GM12874 (cell line): ENCODE results near the gene ST3GAL4.

Source experiments
- TF ChIP-seq, protein P1 (sequence below): IDR thresholded peaks from 2 replicates; pipeline ENCODE4 v1.5.1; 2011; ENCODE audit warnings: low read depth, mild to moderate bottlenecking, control low read depth, low read length, moderate library complexity; ENCODE audit not compliant: insufficient read depth

ST3GAL4 gene

DNA sequence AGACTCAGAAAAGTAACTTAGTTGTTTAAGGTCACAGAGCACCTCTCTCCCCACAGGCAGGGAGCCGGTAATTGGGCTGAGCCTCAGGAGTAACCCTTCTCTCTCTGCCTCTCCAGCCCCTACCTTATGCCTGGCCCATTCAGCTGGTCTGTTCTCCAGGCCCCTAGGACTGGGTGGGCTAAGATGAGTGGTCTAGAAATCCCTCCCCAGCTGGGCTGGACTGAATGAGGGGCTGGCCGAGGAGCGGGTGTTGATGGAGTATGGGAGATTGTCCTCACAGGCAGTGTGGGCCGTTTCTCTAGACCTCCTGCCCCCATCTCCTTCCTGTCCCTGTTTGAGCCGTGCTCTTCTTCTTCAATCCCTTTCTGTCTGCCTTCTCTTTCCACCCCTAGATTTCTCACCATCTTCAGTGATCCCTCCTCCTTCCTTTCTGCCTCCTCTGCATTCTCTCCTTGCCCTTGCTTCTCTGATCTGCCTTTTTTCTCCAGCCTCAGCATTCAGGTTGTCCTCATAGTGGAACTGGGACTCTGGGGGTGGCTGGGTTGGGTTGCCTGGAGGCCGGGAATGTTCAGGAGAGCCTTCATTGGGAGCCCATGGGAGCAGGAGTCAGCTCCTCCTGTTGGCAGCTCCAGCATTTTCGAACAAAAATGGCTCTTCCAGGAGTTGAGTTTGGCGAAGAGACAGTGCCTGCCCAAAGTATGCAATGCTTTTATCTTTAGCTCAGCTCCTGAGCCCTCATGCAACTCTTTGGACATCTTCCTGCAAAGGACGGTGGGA, 7.6 kb downstream of the ST3GAL4 start:
- TF ChIP-seq, protein P1, sequence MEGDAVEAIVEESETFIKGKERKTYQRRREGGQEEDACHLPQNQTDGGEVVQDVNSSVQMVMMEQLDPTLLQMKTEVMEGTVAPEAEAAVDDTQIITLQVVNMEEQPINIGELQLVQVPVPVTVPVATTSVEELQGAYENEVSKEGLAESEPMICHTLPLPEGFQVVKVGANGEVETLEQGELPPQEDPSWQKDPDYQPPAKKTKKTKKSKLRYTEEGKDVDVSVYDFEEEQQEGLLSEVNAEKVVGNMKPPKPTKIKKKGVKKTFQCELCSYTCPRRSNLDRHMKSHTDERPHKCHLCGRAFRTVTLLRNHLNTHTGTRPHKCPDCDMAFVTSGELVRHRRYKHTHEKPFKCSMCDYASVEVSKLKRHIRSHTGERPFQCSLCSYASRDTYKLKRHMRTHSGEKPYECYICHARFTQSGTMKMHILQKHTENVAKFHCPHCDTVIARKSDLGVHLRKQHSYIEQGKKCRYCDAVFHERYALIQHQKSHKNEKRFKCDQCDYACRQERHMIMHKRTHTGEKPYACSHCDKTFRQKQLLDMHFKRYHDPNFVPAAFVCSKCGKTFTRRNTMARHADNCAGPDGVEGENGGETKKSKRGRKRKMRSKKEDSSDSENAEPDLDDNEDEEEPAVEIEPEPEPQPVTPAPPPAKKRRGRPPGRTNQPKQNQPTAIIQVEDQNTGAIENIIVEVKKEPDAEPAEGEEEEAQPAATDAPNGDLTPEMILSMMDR = no peak

DNA sequence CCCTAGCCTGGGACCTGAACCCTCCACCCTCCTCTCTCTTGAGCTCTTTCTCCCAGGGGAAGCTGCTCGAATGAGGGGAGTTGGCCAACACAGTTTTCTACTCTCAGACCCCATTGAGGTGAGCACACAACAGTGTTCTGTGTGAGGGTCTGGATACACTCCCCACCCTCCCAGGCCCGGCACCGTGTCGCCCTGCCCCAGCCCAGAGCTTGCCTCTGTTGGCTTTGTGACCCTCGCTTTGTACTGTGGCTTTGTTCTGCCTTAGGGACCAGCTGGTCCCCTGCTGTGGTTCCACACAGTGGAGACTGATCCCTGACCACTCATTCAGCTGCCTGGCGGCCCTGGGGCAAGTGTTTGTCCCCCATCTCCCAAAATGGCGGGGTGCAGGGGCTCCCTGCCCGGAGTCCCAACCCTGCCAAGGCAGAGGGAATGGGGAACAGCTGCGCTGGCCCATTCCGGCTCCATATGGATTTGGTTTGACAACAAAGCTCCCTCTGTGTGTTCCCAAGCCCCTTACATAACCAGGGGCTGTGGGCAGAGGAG, 8.3 kb downstream of the ST3GAL4 start:
- TF ChIP-seq, protein P1 = no peak

DNA sequence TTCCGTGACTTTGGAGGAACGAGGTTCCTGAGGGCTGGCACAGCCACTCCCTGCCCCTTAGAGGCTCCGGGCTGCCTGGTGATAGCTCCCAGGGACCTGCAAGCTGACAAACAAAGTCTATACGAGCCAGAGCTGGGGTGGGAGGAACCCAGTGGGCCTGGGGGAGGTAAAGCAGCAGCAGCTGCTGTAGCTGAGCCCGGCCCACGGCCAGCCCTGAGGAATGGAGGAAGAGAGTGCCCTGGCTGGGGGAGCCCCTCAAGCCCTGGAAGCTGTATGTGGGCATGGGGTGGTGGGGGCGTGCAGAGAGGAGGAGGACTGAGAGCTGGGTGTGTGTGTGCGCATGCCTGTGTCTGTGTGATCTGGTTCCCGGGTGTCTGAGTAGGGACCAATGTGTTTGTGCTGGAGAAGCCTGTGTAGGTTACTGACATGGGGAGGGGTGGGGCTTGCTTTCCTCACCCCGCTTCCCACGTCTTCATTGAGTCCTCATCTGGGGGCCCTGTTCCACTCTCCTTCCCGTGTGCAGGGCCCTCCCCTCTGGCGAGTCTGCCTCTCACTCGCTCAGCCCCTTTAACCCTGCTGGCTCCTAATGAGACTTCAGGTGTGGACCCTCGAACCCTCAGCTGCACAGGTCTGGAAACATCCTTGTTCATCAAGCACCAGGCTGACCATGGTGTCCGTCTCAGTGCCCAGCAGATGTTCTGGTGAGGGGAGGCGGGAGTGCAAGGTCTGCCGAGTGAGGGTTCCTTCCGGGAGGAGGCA, 10.8 kb downstream of the ST3GAL4 start:
- TF ChIP-seq, protein P1 = no peak

DNA sequence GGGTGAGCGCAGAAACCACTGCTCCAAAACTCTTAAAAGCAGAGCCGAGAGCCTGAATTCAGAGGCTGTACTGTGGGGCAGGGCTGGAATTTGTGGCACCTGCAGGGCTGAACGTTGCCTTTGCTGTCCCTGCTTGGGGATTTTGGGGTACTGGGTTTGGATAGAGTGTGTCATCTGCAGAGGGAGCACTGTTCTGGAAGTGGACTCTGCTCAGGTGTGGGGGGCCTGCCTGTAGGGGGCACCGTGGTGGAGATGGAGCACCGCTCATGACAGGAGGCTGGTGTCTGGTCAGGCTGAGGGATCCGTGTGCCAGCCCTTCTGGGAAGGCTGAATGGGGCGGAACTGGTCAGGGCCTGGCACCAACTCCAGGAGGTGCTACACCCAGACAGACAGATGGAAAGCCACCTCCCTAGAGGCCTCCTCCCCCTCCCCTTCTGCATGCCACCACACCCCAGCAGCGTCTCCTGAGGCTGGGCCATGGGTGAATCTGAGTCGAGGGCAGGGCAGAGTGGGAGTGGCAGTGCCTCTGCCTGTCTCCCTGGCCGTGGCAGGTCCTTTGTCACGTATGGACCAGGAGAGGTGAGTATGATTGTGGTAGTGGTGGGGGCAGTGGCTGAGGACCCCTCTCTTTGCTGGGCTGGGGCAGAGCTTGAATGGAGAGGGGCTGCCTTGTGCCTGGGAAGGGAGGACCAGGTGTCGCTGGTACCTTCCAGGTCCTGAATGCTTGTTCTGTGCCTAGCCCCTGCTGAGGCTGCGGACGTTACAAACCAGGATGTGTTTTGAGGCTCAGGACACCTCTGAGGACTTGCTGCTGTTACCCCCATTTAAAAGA, 11.6 kb downstream of the ST3GAL4 start:
- TF ChIP-seq, protein P1 = 0 out of 2 replicates have a peak, but pooled peaks have one; percentile 6

DNA sequence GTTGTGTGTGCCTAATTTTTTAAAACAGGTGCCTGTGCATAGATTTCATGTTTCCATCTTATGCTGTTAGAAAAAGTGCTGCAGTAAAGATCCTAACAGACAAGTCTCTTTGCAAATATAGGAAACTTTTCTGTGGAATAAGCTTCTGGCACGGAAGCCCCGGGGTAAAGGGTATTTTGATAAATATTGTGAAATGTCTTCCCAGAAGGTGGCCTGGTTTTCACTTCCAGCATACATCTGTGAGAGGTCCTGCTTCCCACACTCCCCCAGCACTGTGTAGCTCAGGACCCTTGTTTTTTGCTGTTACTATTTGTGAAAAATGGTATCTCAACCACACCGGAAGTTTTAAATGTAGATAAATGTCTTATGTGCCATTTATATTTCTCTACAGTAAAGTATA, 14.5 kb downstream of the ST3GAL4 start:
- TF ChIP-seq, protein P1 = no peak

DNA sequence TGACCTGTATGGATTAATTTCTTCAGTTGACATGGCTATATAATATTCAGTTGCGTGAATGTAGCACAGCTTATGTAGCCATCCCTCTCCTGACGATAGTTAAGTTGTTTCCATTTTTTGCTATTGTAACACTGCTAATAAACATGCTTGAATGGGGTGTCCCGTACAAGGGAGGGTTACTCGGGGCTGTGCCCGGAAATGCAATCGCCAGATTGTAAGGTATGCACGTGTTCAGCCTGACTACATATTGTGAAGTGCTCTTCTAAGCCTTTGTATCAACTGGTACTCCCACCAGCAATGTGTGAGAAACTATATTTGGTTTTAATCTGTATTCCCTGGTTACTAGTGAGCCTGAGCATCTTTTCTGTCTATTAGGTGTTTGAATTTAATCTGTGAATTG, 16.1 kb downstream of the ST3GAL4 start:
- TF ChIP-seq, protein P1 = no peak
